Stimulated activated CD4-positive, alpha-beta T cell treated with anti-CD3 and anti-CD28 coated beads, Interleukin-15, amount 100 ng/mL, for 24 hours (primary cell): ENCODE measurements around the gene PRKAR1B.
"Not testable (repeated sequence)": the region's sequence is repeated elsewhere in the genome, so short reads cannot be mapped to it uniquely, and the experiment has no call there.

Source experiments
- DNase-seq: peaks from one replicate; pipeline ENCODE4 v3.0.0-alpha.2; 2020

Gene PRKAR1B

DNA sequence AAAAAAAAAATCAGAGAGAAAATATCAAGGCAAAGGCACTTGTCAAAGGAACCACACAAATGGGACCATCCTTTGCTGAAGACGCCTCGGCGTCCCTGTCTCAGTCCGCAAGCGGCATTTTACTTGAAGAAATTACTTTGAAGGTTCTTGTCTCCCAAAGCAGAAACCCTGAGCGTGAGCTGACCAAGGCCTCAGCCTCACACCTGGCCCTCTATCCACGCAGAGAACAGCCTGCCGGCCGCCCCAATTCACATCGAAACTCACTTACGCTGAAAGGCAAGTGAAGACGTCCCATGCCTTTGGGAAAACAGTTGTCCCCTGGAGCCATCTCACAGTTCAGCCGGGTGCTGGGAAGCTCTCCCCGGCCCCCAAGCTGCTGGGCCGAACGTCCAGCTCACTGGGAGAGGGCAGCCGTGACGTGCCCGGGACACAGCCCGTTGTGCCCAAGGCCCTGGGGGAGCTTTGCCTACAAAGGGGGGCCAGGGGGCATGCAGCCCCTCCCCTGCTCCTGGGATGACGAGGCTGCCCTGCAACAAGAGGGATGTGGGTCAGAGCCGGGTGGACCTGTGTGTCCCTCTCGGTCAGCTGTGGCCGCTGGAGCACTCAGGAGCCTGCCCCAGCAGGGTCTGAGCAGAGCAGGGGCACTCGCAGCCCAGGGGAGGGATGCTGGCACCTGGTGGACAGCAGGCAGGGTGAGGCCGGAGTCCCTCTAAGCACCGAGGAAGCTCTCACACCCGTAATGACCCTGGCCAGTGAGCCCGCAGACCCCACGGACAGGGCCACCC lies 157.8 kb downstream of the PRKAR1B start:
- DNase-seq, result no peak

- no peak for DNase-seq
Measured at GRCh38 chr7:568031-568951, 158.8 kb downstream of the PRKAR1B start.

- no peak for DNase-seq
Measured at GRCh38 chr7:567305-567883, 159.7 kb downstream of the PRKAR1B start.

- DNase-seq, result no peak
Measured at GRCh38 chr7:566100-566499, 161.0 kb downstream of the PRKAR1B start.

GRCh38 chr7:564176-564865 lies 162.8 kb downstream of the PRKAR1B start:
- no peak for DNase-seq

GRCh38 chr7:563629-564170 lies 163.4 kb downstream of the PRKAR1B start:
- DNase-seq, result no peak

GRCh38 chr7:562789-563628 lies 164.1 kb downstream of the PRKAR1B start:
- DNase-seq, result no peak

GRCh38 chr7:562374-562675 lies 164.8 kb downstream of the PRKAR1B start:
- no peak for DNase-seq

DNA sequence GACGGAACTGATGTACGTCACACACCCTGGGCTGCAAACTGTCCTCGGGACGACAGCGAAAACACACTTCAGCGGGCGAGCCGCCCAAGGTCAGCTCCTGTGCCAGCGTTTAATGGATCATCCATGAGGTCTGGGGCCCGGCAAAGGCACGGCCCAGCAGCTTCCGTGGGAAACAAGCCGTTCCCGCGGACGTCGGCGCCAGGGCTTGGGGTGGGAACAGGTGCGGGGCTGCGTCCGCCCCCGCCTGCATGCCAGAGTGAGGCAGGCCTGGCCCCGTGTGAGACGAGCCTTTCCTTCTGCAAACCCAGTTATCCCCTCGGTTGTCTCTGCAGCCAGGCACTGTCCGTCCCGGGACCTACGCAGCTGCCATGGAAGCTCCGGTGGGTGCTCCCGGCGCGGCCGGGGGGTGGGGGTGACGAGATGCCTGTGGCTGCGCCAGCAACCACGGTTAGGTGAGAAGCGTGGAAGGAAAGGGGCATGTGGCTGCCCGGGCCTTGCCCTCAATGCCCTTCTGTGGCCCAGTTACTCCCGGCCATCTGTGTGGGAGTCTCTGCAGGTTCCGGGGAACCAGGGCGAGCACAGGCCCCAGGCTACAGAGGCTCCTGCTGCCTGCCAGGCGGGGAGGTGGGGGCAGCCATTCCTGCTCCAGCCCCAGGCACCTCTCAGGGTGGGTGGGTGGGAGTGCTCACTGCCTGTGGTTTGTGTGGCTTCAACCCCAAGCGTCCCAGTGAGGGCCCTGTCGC lies 165.3 kb downstream of the PRKAR1B start:
- no peak for DNase-seq

- no peak for DNase-seq
Measured at GRCh38 chr7:560966-561630, 166.0 kb downstream of the PRKAR1B start.

- DNase-seq, result no peak
Measured at GRCh38 chr7:559396-559705, 167.7 kb downstream of the PRKAR1B start.

DNA sequence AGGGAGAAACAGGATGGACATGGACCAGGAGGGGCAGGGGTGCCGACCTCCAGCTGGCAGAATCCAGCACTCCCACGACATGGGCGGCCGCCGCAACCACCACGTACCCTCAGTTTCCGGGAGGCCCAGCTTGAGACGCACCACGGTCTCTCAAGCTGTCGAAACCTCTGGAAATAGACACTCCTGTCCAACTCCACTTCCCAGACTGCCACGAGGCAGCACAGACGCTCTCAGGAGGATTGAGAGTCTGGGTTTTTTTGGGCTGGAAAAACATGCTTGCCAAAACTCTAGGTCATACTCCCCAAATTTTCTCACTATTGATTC lies 169.6 kb downstream of the PRKAR1B start:
- DNase-seq, result no peak

DNA sequence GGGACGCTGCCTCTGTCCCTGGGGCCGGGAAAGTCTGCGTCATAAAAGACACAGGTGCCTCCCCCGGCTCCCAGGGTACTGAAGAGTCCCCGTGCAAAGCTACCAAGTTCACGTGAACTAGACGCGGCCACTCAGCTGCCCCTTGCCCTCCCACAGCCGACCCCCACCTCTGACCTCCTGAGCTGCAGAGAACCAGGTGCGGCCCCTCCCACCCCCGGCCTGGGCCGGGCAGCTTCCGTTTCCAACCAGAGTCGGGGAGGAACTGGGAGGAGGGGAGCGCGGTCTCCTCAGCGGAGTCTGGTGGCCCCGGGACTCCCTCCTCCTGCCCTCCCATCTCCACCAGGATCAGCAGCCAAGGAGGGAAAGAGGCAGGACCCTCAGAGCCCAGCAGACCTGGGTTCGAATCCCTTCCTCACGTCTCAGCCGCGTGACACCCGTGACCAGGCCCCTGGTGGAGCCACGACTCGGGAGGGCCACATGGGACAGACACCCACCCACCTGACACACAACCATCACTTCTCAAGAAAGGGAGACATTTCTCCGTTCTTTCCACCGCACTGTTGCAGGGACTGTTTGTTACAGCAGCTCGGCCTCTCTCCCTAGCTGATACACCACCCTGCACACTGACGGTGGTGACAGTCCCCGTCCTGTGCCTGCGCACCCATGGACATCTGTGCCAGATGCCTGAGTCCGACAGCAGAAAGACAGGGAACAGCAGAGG lies 170.1 kb downstream of the PRKAR1B start:
- DNase-seq, result no peak

DNA sequence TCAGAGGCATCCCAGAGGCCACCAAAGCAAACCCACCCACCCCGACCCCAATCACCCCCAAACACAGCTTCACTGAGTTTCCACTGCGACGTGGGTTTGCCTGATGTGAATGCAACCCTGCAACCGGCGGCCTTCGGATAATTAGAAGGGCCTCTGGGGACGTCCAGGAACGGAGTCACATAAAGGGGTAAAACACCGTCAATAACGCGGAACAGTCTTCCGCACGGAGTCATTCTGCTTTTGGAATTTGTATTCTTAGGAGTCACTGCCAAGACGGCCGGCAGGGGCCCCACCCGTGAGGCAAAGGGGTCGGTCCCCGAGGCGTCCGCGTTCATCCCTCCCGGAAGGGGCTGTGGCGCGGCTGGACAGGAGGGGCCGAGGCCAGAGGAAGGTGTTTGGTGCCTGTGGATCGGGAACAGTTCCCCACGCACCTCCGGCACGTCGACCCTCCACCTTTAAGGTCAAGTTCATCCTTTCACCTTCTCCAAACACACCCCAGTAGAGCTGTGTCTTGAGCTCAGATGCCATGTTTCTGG lies 170.7 kb downstream of the PRKAR1B start:
- no peak for DNase-seq

- DNase-seq, result no peak
Measured at GRCh38 chr7:555551-556160, 171.4 kb downstream of the PRKAR1B start.

GRCh38 chr7:553636-554111 lies 173.4 kb downstream of the PRKAR1B start:
- no peak for DNase-seq

GRCh38 chr7:552868-553635 lies 174.0 kb downstream of the PRKAR1B start:
- no peak for DNase-seq

DNA sequence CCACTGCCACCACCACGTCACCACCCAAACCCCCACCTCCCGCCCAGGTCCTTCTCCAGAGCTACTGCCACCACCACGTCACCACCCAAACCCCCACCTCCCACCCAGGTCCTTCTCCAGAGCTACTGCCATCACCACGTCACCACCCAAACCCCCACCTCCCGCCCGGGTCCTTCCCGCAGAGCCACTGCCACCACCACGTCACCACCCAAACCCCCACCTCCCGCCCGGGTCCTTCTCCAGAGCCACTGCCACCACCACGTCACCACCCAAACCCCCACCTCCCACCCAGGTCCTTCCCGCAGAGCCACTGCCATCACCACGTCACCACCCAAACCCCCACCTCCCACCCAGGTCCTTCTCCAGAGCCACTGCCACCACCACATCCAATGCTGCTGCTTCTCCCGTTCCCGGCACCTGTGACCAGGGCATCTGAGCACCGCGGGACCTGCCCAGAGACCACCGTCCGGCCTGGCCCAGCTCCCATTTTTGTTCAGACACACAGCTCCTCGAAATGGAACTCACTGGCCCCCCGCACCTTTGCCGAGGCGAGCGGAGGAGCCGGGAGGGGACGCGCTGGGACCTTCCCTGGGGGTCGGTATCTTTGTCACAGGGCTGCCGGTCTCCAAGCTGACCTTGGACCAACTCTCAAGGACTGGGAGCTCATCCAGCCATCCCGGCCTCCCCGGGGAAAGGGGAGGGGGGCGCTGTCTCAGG lies 174.8 kb downstream of the PRKAR1B start:
- DNase-seq, result not testable (repeated sequence)
